HG02852 (cell line): Measurements from ENCODE around the gene MN1.

ENCODE experiments used
- ATAC-seq: cut with Tn5 transposase; IDR thresholded peaks from one replicate; pipeline ENCODE4 v1.9.1; 2021; ENCODE audit warnings: mild to moderate bottlenecking, moderate library complexity; ENCODE audit not compliant: unreplicated experiment

Gene MN1

DNA sequence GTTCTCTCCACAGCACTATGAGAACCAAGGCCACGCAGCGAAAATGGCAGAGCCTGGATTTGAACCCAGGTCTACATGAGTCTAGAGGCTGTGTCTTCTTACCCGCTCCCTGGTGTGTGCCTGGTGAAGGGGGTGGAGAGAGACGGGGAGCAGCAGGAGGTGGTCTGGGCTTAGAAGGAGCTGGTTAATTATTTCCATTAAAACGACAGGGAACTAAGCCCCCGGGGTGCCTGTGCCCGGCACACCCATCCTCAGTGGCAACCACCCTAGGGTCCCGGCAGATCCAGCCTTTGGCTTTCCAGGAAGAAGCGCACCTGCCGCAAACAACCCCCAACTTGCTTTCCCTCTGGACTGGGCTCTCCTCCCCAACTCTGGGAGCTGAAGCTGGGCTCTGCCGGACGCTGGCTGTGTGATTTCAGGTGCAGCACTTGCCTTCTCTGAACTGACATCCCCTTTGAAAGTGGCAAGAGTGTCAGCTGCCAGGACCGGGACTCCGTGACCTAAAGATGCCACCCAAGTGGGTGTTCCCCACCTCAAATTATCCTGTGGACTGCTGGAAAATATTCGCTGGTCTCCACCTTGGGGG, 35.8 kb downstream of the MN1 start:
- ATAC-seq = no peak

- ATAC-seq = no peak
Measured at GRCh38 chr22:27764722-27765236, 36.8 kb downstream of the MN1 start.

DNA sequence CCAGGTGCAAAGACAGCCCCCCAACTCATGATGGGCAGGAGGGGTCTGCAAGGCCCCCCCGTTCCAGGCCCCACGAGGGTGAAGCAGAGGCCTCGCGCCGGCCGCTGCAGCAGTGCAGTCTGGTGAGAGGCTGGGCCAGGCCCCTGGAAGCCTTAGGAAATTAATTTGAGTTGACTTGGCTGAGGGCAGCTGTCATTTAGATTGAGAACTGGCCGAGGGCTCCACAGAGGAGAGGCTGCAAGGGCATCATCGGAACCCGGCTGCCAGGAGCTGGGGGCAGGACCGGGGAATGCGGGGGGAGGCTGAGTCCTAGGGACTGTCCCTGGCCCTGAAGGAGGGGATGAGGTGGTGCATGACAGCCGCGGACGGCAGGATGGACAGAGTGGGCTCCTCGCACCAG, 39.9 kb downstream of the MN1 start:
- no peak for ATAC-seq

GRCh38 chr22:27761000-27761399, 40.6 kb downstream of the MN1 start:
- ATAC-seq = no peak

DNA sequence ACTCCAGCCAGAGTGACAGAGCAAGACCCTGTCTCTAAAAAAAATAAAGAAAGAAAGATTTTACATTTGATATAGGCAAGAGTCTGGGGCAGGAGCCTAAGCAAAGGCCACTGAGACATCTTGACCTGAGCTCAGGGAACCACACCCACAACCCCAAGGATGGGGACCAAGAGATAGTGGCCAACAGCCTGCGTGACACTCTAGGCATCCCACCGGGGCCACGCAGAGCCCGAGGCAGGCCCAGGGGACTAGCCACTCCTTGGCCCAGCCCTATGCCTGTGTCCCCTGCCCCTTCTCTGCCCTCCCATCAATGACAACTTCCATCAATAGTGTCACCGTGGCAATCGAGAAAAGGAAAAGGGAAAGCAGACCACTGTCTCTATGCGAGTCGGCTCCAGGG, 41.1 kb downstream of the MN1 start:
- ATAC-seq = no peak

DNA sequence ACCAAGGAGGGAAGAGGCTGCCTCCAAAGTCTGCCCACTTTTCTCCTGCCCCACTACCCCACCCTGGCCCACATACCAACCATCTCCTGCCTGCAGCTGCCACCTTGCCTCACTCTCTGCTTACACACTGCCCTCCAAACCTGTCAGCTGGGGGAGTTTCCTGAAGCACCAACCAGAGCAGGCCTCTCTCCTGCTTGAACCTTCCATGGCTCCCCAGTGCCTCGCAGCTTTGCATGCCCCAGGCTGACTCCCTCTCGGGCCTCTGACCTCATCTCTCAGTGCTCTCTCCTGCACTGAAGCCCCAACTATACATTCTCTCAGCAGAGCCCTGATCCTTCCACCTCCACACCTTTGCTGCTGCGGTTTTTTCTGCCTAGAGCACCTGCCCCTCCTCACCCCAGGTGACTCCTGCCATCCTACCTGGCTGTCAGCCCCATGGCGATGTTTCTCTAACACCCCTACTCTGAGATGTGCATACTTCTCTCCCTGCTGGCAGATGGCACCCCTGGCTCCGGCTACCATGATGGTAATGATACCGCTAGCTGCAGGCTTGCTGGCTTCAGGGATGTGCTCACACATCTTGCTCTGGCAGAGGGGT, 43.5 kb downstream of the MN1 start:
- ATAC-seq = no peak

GRCh38 chr22:27756212-27756660, 45.3 kb downstream of the MN1 start:
- ATAC-seq = no peak

DNA sequence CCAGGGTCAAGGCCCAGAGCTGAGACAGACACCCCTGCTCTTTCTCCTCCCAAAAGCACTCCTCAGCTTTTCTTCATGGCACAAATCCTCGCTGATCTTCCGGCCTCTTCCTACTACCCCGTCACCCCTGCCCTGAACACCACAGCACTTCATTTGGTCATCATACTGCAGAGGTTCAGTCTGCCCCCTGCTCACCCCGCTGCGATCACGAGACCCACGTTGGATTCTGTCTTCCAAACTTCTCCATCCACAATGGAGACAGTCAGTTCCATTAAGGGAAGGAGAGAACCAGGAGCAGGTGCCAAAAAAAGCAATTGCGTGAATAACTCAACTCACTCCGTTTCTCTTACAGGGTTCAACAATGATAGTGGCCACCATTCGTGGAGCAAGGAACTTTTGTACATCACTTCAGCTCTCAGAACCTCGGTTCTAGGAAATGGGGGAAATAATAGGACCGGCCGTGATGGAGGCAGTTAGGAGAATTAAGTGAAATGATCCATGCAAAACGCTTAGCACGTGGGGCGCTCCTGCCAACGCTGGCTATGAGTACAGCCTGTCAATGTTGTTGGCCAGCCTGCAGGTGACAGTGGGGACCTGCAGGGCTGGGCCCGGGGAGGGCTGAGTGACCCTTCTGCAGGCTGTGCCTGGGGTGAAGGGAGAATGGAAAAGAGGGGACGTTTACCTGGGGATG, 45.9 kb downstream of the MN1 start:
- ATAC-seq = no peak

DNA sequence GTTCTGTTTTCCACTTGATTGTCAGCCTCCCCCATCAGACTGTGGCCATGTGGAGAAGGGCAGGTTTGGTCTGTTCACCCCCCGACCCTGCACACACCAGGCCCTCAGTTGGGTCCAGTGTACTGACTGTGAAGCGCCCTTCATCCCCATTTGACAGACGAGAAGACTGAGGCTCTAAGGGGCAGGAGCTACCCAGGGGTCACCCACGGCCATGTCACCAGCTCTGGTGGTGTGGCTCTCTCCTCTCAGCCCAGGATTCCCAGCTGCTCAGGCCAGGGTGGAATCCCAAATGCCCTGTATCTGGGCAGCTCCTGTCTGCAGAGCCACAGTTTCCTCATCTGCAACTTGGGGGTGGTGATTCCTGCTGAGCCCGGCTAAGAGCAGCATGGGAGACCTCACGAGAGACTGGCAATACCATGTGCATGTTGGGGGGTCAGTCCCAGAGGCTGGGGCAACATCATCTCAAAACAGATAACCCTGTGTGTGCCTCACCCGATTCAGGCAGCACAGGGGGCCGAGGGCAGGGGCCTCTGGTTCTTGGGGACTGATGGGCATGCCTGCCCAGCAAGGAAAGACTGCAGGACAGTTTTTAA, 46.6 kb downstream of the MN1 start:
- ATAC-seq = no peak

DNA sequence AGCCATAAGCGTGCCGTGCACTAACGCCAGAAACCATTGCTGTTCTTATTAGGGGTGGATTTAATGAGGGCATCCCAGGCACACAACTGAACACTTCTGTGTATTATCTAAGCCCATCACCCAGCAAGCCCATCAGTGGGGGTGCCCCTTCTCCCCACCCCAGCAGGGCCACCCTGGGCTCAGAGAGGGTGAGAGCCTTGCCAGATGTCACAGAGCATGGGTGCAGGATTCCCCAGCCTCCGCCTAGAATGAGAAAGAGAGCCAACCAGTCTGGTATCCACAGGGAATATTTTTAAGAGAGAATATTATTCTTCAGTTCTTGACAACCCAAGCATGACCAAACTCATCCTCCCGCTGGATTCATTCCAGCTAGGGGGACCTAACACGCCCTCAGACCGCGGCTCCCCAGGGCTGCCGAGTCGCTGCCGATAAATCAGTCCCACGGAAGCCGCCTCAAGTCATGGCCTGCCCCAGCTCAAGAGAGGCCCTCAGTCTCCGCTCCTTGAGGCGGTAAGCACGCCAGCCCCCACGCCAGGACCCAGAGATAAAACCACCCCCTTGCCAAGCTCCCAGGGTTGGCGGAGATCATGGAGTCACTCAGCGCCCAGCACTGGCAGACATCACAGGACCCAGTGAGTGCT, 47.2 kb downstream of the MN1 start:
- ATAC-seq = no peak

DNA sequence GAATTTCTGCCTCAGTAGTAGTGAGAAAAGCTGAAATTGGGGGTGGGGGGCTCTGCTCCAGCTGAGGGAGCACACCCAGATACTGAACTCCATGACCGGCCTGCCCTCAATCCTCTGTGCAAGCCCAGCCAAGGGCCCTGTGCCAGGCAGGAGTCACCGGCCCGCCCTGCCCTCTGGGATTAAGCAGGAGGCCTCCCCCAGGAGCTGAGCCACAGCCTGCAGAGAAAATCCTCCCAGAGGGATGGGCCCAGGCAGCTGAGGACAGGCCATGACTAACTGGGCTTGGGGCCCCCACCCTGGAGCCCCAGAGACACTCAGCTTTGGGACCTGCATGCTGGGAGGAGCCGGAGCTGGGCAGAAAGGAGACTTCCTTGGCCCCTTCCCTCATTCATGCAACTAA, 48.8 kb downstream of the MN1 start:
- no peak for ATAC-seq

- ATAC-seq = no peak
Measured at GRCh38 chr22:27752141-27752540, 49.4 kb downstream of the MN1 start.

DNA sequence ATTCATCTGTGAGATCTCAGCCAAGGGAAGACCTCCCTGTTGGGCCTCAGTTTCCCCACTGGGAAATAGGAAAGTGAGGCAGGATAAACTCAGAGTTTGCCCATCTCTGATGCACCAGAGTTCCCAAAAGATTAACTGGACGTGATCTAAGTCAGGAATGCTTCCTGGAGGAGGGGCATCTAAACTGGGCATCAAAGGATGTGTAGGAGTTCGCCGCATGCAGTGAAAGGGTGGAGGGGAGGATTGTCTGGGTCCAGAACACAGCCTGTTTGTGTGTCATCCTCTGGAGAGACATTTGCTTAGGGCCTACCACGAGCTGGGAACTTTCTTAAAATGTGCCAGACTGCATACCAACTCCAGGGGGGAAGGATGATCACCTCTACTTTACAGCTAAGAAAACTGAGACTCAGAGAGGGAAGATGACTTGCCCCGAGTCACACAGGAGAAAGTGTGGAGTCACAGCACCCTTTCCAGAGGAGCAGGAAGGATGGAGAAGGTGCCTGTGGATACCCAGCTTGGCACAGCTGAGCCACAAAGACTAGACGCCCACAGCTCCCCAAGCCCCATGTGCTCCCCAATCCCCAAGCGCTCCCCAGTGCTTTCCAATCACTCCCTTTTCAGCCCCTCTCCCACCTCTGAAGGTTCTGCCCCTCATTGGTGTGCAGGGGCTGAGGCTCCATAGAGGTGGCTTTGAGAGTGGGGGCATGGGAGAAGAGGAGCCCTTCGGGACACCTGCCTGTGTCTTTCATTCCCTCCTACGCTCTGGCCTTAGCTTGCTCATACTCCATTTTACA, 50.1 kb downstream of the MN1 start:
- ATAC-seq = no peak

DNA sequence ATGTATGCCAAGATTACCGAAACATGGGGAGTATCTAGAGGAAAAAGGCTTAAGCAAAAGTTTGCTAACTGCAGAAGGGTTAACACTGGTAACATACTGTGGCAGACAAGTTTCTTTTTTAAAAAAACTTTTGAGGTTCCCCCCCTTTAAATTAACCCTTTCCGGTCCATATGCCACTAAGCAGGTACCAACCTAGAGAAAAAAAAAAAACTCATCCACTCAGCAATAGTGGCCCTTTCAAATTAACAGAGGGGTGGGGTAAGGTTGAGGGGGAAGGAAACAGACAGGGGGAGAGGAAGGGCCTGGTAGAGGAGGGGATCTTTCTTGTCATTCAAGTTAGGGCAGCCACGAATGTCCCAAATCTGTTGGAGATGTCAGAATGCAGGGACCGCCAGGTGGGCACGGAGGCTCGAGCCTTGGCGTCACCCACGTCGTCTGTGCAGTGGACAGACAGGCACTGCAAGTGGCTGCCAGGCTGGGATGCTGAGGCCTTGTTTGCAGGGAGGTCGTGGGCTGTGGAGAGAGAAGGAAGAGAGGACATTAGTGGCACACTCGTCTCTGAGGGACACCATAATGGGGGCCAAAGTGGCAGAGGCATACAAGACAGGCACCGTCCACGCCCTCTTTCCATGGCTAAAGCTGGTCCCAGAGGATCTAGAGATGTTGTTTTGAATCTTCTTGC, 50.8 kb downstream of the MN1 start:
- ATAC-seq = no peak

DNA sequence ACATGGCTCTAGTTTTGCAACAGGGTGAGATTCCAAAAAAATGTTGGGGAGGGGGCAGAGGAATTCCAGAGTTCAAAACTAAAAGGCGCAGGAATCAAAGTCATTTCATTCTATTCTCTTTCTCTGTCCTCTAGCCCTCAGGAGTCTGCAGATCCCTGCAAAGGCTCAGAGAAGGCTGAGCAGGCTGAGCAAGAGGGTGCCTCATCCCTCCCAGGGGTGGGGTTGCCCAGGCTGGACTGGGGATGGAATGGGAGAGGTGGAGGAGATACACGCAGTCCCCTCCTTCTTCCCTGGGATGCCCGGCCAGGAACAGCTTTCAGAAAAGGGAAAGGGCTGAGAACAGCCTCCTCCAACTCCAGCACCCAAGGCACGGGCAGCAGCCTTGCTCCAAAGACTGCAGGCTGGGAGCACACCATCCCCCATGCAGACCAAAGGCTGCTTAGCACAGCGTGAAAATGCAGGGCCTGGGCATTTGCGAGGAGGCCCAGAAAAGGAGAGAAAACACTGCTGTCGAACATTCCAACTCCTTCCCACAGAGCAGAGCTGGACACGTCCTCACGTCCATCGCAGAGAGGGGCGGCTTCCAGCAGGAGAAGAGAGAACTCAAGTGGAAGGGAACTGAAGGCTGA, 51.8 kb downstream of the MN1 start:
- no peak for ATAC-seq

- ATAC-seq = no peak
Measured at GRCh38 chr22:27748751-27749191, 52.8 kb downstream of the MN1 start.

DNA sequence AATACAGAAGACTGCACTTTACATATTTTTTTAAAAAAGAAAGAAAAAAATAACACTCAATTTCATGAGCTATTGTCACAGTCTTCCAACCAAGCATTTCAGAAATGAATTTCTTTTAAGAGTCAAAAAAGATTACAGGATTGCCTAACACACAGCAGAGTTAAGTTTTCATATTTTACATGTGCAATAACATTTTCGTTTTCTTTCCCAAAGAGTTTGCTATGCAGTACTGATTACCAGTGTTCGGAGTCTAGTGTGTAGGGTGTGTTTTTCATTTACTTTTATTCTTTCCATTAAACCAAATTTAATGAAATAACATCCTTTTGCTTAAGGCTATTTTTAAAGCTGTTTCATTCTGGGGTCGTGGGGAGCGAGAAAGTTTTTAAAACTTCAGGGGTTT, 53.2 kb downstream of the MN1 start:
- no peak for ATAC-seq

GRCh38 chr22:27747396-27748221, 53.9 kb downstream of the MN1 start:
- no peak for ATAC-seq

- no peak for ATAC-seq
Measured at GRCh38 chr22:27746918-27747317, 54.6 kb downstream of the MN1 start.
